IPS-18c (cell line): ENCODE measurements around the gene HDDC3.
"Not testable (repeated sequence)": the region's sequence is repeated elsewhere in the genome, so short reads cannot be mapped to it uniquely, and the experiment has no call there.

Experiments
- H3K4me3 ChIP-seq: 2 replicates; pipeline ENCODE4 v1.7.0; 2013; ENCODE audit warnings: low read depth, mild to moderate bottlenecking, low read length, moderate library complexity; ENCODE audit not compliant: insufficient read depth
- H3K9me3 ChIP-seq: one replicate; pipeline ENCODE4 v1.6.1; 2013; ENCODE audit warnings: mild to moderate bottlenecking, low read length, moderate library complexity; ENCODE audit not compliant: control insufficient read depth, insufficient read depth

HDDC3 gene

DNA sequence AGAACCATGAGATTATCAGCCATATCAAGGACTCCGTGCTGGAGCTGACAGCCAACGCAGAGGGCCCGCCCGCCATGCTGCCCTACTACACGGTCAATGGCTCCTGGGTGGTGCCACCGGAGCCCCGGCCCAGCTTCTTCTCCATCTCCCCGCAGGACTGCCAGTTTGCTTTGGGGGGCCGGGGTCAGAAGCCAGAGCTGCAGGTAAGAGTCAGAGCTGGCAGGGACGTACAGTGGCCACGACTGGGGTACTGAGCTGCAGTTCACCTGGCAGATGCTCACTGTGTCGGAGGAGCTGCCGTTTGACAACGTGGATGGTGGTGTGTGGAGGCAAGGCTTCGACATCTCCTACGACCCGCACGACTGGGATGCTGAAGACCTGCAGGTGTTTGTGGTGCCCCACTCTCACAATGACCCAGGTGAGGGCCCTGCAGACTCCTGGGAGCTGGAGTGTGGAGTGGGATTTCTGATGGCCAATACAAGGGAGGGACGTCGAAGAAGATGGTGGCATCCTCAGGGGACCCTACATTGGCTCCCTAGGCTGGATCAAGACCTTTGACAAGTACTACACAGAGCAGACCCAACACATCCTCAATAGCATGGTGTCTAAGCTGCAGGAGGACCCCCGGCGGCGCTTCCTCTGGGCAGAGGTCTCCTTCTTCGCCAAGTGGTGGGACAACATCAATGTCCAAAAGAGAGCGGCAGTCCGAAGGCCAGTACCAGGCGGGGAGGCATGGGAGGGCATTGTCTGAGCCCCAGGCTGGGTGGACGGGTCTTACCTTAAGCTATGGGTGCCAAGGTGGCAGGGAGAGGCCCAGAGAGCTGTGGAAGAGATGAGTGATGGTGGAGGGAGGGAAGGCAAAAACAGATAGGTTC is 26.8 kb downstream of the HDDC3 start:
- no peaks in the 10 kb centered on the region for H3K9me3 ChIP-seq
- H3K4me3 ChIP-seq, result no peak overlapping the region

DNA sequence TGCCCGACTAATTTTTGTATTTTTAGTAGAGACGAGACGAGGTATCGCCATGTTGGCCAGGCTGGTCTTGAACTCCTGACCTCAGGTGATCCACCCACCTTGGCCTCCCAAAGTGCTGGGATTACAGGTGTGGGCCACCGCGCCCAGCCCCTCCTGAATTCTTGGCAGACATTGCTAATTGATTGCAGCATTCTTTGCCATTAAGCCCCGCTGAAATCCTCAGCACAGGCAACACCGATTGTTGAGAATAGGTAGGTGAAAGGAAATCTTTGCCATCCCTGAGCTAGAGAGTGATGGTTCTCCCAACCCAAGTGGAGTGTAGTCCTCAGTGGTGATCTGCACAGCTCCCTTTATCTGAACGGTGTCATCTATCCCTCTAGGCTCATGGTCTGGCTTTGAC is 27.6 kb downstream of the HDDC3 start:
- no peak overlapping the region for H3K4me3 ChIP-seq
- H3K9me3 ChIP-seq, result no peaks in the 10 kb centered on the region

DNA sequence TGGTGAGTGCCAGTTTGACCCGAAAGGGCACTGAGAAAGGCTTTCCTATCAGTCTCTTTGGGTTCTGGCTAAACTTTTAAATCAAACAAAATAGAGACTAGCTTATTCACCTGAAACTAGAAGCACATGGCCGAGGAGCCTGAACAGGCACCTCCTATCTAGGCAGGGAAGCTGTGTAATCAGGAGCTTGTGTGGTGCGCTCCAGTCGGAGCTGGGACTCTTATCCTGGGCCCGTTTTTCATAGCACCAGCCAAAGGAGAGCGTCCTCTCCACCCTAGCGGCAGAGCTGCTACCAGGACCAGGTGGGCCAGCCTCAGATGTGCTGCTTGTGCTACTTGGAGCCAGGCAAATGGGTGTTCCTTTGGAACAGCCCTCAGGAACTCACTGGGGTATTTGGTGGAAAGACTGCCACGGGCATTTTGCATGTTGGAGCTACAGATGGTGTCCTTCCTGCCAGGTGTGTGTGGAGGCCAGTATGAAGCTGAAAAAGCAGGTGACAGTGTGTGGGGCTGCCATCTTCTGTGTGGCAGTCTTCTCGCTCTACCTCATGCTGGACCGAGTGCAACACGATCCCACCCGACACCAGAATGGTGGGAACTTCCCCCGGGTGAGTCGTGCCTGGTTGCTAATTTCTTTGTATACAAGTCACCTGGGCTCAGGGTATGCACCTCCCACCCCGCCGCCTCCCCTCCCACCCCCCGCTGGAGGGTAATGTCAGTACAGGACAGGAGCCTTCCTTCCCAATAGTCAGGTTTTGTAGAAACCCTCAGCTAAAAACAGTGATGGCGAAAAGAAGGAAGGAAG is 28.4 kb downstream of the HDDC3 start:
- Histone ChIP-seq H3K9me3 (no peaks in the 10 kb centered on the region), H3K4me3 (peak overlapping the region; percentile 61)

DNA sequence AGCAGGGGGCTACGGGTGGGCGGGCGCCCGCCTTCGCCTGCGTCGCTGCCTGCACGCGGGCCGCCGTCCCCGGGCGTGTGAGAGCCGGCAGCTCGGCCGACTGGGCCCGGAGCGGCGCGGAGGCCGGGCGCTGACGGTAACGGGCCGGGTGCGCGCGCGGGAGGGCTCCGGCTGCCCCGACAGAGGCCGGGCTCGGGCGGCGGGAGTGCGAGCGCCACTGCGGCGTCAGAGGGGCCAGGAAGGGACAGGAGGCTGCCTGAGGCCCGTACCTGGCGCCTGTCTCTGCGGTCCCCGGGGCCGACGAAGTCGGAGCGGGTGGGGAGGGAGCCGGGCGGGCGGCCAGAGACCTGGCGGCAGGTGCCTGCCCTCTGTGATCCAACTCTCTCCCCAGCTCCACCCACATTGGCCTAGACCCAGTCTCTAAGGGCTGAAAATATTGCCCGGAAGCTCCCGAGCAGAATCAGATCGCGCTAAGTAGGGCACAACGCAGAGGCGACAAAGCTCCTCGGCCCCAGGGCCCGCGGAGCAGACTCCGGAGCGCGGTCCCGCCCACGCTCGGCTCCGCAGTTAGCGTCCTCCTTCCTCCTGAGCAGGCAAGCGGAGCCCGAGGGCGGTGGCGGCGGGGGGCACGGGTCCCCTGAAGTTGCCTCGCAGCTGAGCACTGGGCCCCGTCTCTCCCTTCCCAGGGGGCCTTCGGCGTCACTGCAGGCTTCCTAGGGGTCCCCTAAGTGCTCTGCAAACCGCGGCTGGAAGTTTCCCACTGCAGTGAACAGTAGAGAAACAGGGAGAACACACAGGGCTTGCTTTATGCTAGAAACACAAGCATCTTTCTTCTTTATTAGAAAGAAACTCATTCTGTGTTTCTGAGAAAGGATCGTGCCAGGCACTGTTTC is 29.3 kb downstream of the HDDC3 start, which contains the start of gene MAN2A2:
Gene MAN2A2 (plus strand): TSS at position 463 of the 893 bp plus-strand sequence. CDS start 906 bp downstream, outside the sequence.
- H3K9me3 ChIP-seq, result no peaks in the 10 kb centered on the region
- H3K4me3 ChIP-seq, result peak within 1 kb of the TSS; percentile 61

DNA sequence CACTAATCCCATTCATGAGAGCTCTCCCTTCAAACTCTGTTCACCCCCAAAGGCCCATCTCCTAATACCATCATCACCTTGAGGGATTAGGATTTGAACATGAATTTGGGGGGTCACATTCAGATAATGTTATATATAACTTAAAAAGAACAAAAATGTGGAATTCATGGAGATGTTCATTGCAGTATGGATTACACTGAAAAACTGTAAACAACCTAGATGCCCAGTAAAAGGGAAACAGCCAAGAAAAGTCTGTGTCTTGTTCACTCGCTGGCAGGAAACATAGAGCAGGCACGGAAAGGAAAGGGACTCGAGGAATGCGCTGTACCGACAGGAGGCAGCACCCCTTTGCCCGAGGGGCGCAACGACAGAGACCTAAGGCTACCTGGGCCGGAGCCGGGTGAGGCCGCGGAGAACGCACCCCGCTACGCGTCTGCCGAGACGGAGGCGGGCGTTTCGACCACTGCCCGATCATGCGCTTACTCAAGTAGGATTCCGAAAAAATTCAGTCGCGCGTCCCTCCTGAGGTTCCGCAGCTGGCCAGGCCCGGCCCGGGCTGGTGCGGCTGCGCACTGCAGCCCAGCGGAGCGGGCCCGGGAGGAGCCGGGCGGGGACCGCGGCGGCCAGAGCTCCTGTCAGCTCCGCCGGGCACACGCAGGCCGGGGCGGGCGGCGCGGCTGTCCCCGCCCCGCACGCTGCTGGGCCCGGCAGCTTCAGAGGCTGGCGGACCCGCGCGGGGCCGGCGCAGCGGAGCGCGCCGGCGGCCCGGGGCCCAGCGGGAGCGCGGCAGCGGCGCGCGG is 30.1 kb downstream of the HDDC3 start:
- H3K9me3 ChIP-seq, result no peaks in the 10 kb centered on the region
- peak overlapping the region; percentile 61 for H3K4me3 ChIP-seq

DNA sequence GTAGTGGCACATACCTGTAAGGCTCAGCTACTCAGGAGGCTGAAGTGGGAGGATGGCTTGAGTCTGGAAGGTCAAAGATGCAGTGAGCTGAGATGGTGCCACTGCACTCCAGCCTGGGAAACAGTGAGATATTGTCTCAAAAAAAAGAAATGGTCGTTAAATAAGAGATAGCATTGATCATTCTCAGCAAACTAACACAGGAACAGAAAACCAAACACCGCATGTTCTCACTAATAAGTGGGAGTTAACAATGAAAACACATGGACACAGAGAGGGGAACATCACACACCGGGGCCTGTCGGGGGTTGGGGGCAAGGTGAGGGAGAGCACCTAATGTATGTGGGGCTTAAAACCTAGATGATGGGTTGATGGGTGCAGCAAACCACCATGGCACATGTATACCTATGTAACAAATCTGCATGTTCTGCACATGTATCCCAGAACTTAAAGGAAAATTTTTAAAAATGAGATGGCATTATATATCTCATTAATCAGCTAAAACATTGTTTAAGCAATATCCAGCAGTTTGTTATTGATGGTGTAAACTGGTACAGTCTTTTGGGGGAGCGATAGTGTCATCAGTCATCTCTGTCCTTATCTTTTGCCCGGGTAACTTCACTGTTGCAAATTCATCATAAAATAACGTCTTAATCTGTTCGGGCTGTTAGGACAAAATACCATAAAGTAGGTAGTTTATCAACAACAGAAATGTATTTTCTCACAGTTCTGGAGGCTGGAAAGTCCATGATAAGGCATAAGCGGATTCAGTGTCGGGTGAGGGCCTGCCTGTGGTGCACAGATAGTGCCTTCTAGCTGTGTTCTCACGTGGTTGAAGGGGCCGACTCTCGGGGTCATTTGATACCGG is 30.9 kb downstream of the HDDC3 start:
- Histone ChIP-seq H3K4me3 (peak overlapping the region; percentile 61; the same call in 1 of the 2 replicates), H3K9me3 (no peaks in the 10 kb centered on the region)

DNA sequence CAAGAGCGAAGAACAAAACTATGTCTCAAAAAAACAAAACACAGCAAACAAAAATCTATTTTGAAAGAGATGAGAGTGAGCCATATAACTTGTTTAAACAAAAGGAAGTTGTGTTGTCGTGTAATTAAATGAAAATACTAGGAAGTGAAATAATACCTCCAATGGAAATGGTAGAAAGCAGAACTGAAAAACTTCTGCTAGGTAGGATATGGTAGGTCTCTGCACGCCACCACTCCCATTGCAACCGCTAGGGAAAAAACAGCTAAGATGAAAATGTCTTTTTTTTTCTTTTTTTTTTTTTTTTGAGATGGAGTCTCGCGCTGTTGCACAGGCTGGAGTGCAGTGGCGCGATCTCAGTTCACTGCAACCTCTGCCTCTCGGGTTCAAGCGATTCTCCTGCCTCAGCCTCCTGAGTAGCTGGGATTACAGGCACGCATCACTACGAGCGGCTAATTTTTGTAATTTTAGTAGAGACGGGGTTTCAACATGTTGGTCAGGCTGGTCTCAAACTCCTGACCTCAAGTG is 35.2 kb downstream of the HDDC3 start:
- H3K9me3 ChIP-seq, H3K4me3 ChIP-seq: not testable (repeated sequence)

DNA sequence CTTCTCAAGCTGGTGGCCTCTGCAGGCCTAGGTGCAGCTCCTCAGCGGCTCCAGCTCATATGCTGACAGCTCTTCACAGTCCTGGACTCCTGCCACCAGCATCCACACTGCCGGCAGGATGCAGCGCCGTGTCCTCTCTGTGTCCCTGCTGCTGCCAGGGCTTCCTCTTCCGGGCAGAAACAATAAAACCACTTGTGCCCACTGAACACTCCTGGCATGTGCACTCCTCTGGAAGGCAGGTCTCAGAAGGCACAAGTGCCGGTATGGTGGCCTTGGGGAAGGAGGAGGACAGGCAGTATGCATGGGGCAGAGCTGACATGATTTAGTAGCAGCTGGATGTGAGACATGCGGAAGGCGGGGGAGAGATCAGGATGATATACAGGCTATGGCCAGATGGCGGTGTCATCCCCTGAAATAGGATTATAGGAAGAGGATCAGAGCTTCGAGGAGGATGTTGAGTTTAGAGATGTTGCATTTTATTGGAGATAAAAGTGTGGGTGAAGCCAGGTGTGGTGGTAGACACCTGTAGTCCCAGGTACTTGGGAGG is 36.7 kb downstream of the HDDC3 start:
- Histone ChIP-seq H3K4me3 (no peak overlapping the region), H3K9me3 (no peaks in the 10 kb centered on the region)

DNA sequence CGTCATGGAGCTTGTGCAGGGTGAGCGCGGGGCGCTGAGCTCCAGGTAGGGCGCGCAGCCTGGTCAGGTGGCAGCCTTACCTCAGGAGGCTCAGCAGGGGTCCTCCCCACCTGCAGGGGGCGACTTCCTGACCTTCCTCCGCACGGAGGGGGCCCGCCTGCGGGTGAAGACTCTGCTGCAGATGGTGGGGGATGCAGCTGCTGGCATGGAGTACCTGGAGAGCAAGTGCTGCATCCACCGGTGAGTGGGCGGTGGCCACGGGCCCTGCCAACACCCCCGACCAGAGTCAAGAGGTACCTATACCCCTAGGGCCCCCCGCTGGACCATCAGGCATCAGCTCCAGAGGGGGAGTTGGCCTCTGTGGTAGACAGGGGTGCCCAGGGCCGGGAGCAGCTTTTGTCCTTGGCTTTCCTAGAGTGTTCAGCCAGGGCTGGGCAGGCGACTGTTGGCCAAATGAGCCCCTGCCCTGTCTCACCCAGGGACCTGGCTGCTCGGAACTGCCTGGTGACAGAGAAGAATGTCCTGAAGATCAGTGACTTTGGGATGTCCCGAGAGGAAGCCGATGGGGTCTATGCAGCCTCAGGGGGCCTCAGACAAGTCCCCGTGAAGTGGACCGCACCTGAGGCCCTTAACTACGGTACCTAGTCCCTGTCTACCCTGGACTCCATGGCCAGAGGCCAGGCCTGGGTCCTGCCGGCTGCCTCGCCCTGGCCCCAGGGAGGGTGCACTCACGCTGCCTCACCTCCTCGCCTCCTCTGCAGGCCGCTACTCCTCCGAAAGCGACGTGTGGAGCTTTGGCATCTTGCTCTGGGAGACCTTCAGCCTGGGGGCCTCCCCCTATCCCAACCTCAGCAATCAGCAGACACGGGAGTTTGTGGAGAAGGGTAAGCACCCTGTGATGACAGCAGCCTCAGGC is 38.9 kb downstream of the HDDC3 start:
- Histone ChIP-seq H3K4me3 (no peak overlapping the region), H3K9me3 (no peaks in the 10 kb centered on the region)

DNA sequence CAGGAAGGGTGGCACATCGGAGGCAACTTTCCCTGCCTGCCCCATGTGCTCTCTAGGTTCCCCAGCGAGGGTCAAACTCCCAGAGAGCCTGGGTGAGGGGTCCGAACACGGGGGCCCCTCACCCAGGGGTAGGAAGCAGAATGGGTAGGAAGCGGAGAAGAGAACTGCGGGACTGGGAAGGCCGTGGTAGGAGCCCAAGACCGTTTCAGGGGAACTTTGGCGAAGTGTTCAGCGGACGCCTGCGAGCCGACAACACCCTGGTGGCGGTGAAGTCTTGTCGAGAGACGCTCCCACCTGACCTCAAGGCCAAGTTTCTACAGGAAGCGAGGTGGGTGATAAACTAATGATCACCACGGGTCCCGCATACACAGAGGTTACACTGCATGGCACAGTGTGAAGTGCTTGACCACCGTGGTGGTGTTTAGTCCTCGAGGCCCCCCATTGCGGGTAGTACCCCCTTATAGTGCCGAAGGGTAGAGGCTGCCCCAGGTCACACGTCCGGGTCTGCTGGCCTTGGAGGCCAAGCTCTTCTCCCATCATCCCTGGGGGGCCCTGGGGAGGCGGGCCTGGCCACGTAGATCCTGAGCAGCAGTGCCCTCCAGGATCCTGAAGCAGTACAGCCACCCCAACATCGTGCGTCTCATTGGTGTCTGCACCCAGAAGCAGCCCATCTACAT is 39.7 kb downstream of the HDDC3 start:
- Histone ChIP-seq H3K4me3 (no peak overlapping the region), H3K9me3 (no peaks in the 10 kb centered on the region)

DNA sequence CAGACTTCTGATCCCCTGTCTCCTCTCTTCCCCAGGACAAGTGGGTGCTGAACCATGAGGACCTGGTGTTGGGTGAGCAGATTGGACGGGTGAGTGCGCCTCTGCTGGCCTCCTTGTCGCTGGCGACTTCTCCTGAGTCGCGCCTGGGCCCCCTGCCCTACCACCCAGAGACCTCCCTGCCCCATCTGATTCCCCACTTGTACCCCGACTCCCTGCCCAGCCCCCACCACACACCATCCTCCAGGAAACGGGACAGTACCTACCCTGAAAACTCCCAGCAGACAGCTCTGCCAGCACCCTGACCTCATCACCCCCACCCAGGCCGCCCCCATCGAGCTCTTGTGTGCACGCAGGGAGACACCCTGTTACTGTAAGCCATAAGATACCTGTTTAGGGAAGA is 40.3 kb downstream of the HDDC3 start:
- H3K4me3 ChIP-seq, result no peak overlapping the region
- no peaks in the 10 kb centered on the region for H3K9me3 ChIP-seq

DNA sequence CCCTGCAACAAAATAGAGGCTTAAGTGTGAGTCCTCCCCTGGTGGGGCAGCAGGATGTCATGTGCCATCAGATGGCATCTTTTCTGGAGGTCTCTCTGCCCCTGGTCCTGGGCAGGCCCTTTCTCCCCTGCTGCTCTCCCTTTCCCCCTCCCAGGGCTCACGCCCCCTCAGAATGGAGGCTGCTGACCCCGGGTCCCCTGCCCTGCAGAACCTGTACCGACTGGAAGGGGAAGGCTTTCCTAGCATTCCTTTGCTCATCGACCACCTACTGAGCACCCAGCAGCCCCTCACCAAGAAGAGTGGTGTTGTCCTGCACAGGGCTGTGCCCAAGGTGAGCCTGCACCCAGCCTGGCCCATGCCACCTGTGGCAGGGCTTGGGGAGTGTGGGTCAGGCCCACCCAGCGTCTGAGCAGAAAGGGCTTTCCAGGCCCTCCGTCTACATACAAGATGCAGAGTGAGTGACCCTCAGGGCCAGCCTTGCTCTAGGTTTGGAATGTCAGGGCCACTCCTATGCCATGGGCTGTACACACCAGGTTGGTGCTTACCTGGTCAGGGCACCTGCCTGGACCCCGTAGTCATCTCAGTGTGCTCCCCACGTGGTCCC is 40.9 kb downstream of the HDDC3 start:
- Histone ChIP-seq H3K4me3 (no peak overlapping the region), H3K9me3 (no peaks in the 10 kb centered on the region)

DNA sequence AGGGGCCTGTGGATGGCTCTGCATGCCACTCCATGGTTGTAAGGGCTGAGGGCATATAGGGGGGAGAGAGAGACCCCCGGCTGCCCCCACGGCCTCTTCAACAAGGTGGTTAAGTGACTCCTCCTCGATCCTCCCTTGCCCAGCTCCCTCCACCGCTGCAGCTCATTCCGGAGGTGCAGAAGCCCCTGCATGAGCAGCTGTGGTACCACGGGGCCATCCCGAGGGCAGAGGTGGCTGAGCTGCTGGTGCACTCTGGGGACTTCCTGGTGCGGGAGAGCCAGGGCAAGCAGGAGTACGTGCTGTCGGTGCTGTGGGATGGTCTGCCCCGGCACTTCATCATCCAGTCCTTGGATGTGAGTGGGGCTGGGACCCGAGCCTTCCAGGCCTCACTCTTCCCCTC is 41.5 kb downstream of the HDDC3 start:
- Histone ChIP-seq H3K4me3 (no peak overlapping the region), H3K9me3 (no peaks in the 10 kb centered on the region)
